ENCODE results near the gene KRTAP9-3.
"Not testable (repeated sequence)": the region's sequence is repeated elsewhere in the genome, so short reads cannot be mapped to it uniquely, and the experiment has no call there.

KRTAP9-3 gene

GRCh38 chr17:41232399-41233105 is at the start of gene KRTAP9-3:
Gene KRTAP9-3 (plus strand): TSS chr17:41232449. CDS start chr17:41232502, 53 bp downstream.
- not testable (repeated sequence) for H3K4me3 ChIP-seq (ENCODE audit: low read length in 2 of 2); H3K27me3 ChIP-seq (ENCODE audit: control insufficient read depth in 1 of 2, insufficient read depth in 2 of 2, low read length in 2 of 2); H3K9me3 ChIP-seq (ENCODE audit: control insufficient read depth in 2 of 2, low read length in 2 of 2); H3K9ac ChIP-seq (ENCODE audit: low read length in 2 of 2); H3K27ac ChIP-seq (ENCODE audit: low read length); H3K4me1 ChIP-seq (ENCODE audit: control insufficient read depth, insufficient read depth, low read length); H3K36me3 ChIP-seq (ENCODE audit: control insufficient read depth in 2 of 2, insufficient read depth in 2 of 2, low read length in 2 of 2)

- Histone ChIP-seq H3K4me1 (ENCODE audit: control insufficient read depth, insufficient read depth, low read length) (no peaks in the 10 kb centered on the region), H3K9ac (ENCODE audit: low read length in 2 of 2) (no peak within 1 kb of the TSS), H3K36me3 (ENCODE audit: control insufficient read depth in 2 of 2, insufficient read depth in 2 of 2, low read length in 2 of 2) (no peaks in the 10 kb centered on the region), H3K27ac (ENCODE audit: low read length) (no peak within 1 kb of the TSS), H3K4me3 (ENCODE audit: low read length in 2 of 2) (no peak within 1 kb of the TSS), H3K9me3 (ENCODE audit: control insufficient read depth in 2 of 2, low read length in 2 of 2) (no peaks in the 10 kb centered on the region), H3K27me3 (ENCODE audit: control insufficient read depth in 1 of 2, insufficient read depth in 2 of 2, low read length in 2 of 2) (peaks cover 0 to 4% of the 10 kb centered on the region in 2 donors)
These were observed 47.7 kb upstream of the KRTAP9-3 start, which contains the start of gene KRTAP4-1 for GRCh38 chr17:41184480-41184961. Gene KRTAP4-1 (minus strand): TSS chr17:41184911. CDS start chr17:41184854, 57 bp downstream.

- no peak overlapping the region for H3K27ac ChIP-seq (ENCODE audit: low read length)
- H3K27me3 ChIP-seq (ENCODE audit: control insufficient read depth in 1 of 2, insufficient read depth in 2 of 2, low read length in 2 of 2) = peaks cover 0 to 4% of the 10 kb centered on the region in 2 donors
- H3K4me1 ChIP-seq (ENCODE audit: control insufficient read depth, insufficient read depth, low read length) = no peaks in the 10 kb centered on the region
- no peaks in the 10 kb centered on the region for H3K9me3 ChIP-seq (ENCODE audit: control insufficient read depth in 2 of 2, low read length in 2 of 2)
- no peak overlapping the region for H3K4me3 ChIP-seq (ENCODE audit: low read length in 2 of 2)
- H3K9ac ChIP-seq (ENCODE audit: low read length in 2 of 2) = no peak overlapping the region
- no peaks in the 10 kb centered on the region for H3K36me3 ChIP-seq (ENCODE audit: control insufficient read depth in 2 of 2, insufficient read depth in 2 of 2, low read length in 2 of 2)
These were observed 47.2 kb upstream of the KRTAP9-3 start for GRCh38 chr17:41185001-41185400.

GRCh38 chr17:41186872-41187271 is 45.4 kb upstream of the KRTAP9-3 start:
- H3K4me1 ChIP-seq (ENCODE audit: control insufficient read depth, insufficient read depth, low read length) = no peaks in the 10 kb centered on the region
- peaks cover 0 to 4% of the 10 kb centered on the region in 2 donors for H3K27me3 ChIP-seq (ENCODE audit: control insufficient read depth in 1 of 2, insufficient read depth in 2 of 2, low read length in 2 of 2)
- no peaks in the 10 kb centered on the region for H3K9me3 ChIP-seq (ENCODE audit: control insufficient read depth in 2 of 2, low read length in 2 of 2)
- H3K36me3 ChIP-seq (ENCODE audit: control insufficient read depth in 2 of 2, insufficient read depth in 2 of 2, low read length in 2 of 2) = no peaks in the 10 kb centered on the region
- H3K9ac ChIP-seq (ENCODE audit: low read length in 2 of 2) = no peak overlapping the region
- no peak overlapping the region for H3K27ac ChIP-seq (ENCODE audit: low read length)
- no peak overlapping the region for H3K4me3 ChIP-seq (ENCODE audit: low read length in 2 of 2)

GRCh38 chr17:41189837-41190318 is 42.4 kb upstream of the KRTAP9-3 start, which contains the start of gene KRTAP9-1:
Gene KRTAP9-1 (plus strand): TSS chr17:41189887. CDS start chr17:41189887, 0 bp downstream.
- H3K4me3 ChIP-seq (ENCODE audit: low read length in 2 of 2); H3K9me3 ChIP-seq (ENCODE audit: control insufficient read depth in 2 of 2, low read length in 2 of 2); H3K4me1 ChIP-seq (ENCODE audit: control insufficient read depth, insufficient read depth, low read length); H3K9ac ChIP-seq (ENCODE audit: low read length in 2 of 2); H3K36me3 ChIP-seq (ENCODE audit: control insufficient read depth in 2 of 2, insufficient read depth in 2 of 2, low read length in 2 of 2); H3K27me3 ChIP-seq (ENCODE audit: control insufficient read depth in 1 of 2, insufficient read depth in 2 of 2, low read length in 2 of 2); H3K27ac ChIP-seq (ENCODE audit: low read length): not testable (repeated sequence)

GRCh38 chr17:41190328-41190727 is 41.9 kb upstream of the KRTAP9-3 start:
- no peak overlapping the region for H3K9ac ChIP-seq (ENCODE audit: low read length in 2 of 2)
- H3K4me1 ChIP-seq (ENCODE audit: control insufficient read depth, insufficient read depth, low read length) = no peaks in the 10 kb centered on the region
- peaks cover 0 to 4% of the 10 kb centered on the region in 2 donors for H3K27me3 ChIP-seq (ENCODE audit: control insufficient read depth in 1 of 2, insufficient read depth in 2 of 2, low read length in 2 of 2)
- H3K27ac ChIP-seq (ENCODE audit: low read length) = no peak overlapping the region
- no peaks in the 10 kb centered on the region for H3K36me3 ChIP-seq (ENCODE audit: control insufficient read depth in 2 of 2, insufficient read depth in 2 of 2, low read length in 2 of 2)
- no peak overlapping the region for H3K4me3 ChIP-seq (ENCODE audit: low read length in 2 of 2)
- H3K9me3 ChIP-seq (ENCODE audit: control insufficient read depth in 2 of 2, low read length in 2 of 2) = no peaks in the 10 kb centered on the region

- no peak overlapping the region for H3K4me3 ChIP-seq (ENCODE audit: low read length in 2 of 2)
These were observed 36.2 kb upstream of the KRTAP9-3 start for GRCh38 chr17:41196068-41196467.

GRCh38 chr17:41199421-41200078 is 32.7 kb upstream of the KRTAP9-3 start:
- H3K9me3 ChIP-seq (ENCODE audit: control insufficient read depth in 2 of 2, low read length in 2 of 2) = no peaks in the 10 kb centered on the region
- no peak overlapping the region for H3K4me3 ChIP-seq (ENCODE audit: low read length in 2 of 2)
- H3K9ac ChIP-seq (ENCODE audit: low read length in 2 of 2) = no peak overlapping the region
- no peak overlapping the region for H3K27ac ChIP-seq (ENCODE audit: low read length)
- H3K27me3 ChIP-seq (ENCODE audit: control insufficient read depth in 1 of 2, insufficient read depth in 2 of 2, low read length in 2 of 2) = no peaks in the 10 kb centered on the region
- H3K36me3 ChIP-seq (ENCODE audit: control insufficient read depth in 2 of 2, insufficient read depth in 2 of 2, low read length in 2 of 2) = no peaks in the 10 kb centered on the region
- no peaks in the 10 kb centered on the region for H3K4me1 ChIP-seq (ENCODE audit: control insufficient read depth, insufficient read depth, low read length)

More at GRCh38 chr17:41196068-41196467, 36.2 kb upstream of the KRTAP9-3 start:
- H3K4me1 ChIP-seq (ENCODE audit: control insufficient read depth, insufficient read depth, low read length) = no peaks in the 10 kb centered on the region
- no peaks in the 10 kb centered on the region for H3K27me3 ChIP-seq (ENCODE audit: control insufficient read depth in 1 of 2, insufficient read depth in 2 of 2, low read length in 2 of 2)
- H3K9me3 ChIP-seq (ENCODE audit: control insufficient read depth in 2 of 2, low read length in 2 of 2) = no peaks in the 10 kb centered on the region
- no peak overlapping the region for H3K27ac ChIP-seq (ENCODE audit: low read length)
- no peaks in the 10 kb centered on the region for H3K36me3 ChIP-seq (ENCODE audit: control insufficient read depth in 2 of 2, insufficient read depth in 2 of 2, low read length in 2 of 2)
- no peak overlapping the region for H3K9ac ChIP-seq (ENCODE audit: low read length in 2 of 2)

- Histone ChIP-seq H3K9me3 (ENCODE audit: control insufficient read depth in 2 of 2, low read length in 2 of 2) (no peaks in the 10 kb centered on the region), H3K9ac (ENCODE audit: low read length in 2 of 2) (no peak overlapping the region), H3K27me3 (ENCODE audit: control insufficient read depth in 1 of 2, insufficient read depth in 2 of 2, low read length in 2 of 2) (peaks cover 0 to 4% of the 10 kb centered on the region in 2 donors), H3K4me1 (ENCODE audit: control insufficient read depth, insufficient read depth, low read length) (no peaks in the 10 kb centered on the region), H3K36me3 (ENCODE audit: control insufficient read depth in 2 of 2, insufficient read depth in 2 of 2, low read length in 2 of 2) (no peaks in the 10 kb centered on the region), H3K4me3 (ENCODE audit: low read length in 2 of 2) (no peak overlapping the region), H3K27ac (ENCODE audit: low read length) (no peak overlapping the region)
These were observed 20.3 kb upstream of the KRTAP9-3 start for GRCh38 chr17:41211845-41212466.

- Histone ChIP-seq H3K36me3 (ENCODE audit: control insufficient read depth in 2 of 2, insufficient read depth in 2 of 2, low read length in 2 of 2) (no peaks in the 10 kb centered on the region), H3K27me3 (ENCODE audit: control insufficient read depth in 1 of 2, insufficient read depth in 2 of 2, low read length in 2 of 2) (peaks cover 0 to 4% of the 10 kb centered on the region in 2 donors), H3K4me1 (ENCODE audit: control insufficient read depth, insufficient read depth, low read length) (no peaks in the 10 kb centered on the region), H3K9ac (ENCODE audit: low read length in 2 of 2) (no peak overlapping the region), H3K4me3 (ENCODE audit: low read length in 2 of 2) (no peak overlapping the region), H3K27ac (ENCODE audit: low read length) (no peak overlapping the region), H3K9me3 (ENCODE audit: control insufficient read depth in 2 of 2, low read length in 2 of 2) (no peaks in the 10 kb centered on the region)
These were observed 19.6 kb upstream of the KRTAP9-3 start for GRCh38 chr17:41212524-41213169.
